Smooth muscle cell (in vitro differentiated cells): ENCODE results near the gene KCTD16. TPM values are rescaled to one million over a fixed set of nuclear protein-coding genes. Genes with fewer than 3 reads are reported as not detected.

Experiments
- DNase-seq: peaks from one replicate; lab custom pipeline; 2025; ENCODE audit not compliant: unreplicated experiment; lab: John Stamatoyannopoulos, UW
- H2AFZ ChIP-seq: fragments of 200-600 bp; sonication (generic); 2 replicates; pipeline ENCODE4 v1.6.0; 2016; ENCODE audit warnings: antibody characterized with exemption, low read depth, mild to moderate bottlenecking
- H3F3A ChIP-seq: fragments of 200-600 bp; sonication (generic); 2 replicates; pipeline ENCODE4 v1.6.0; 2017; ENCODE audit warnings: antibody characterized with exemption, low read depth
- H3K27ac ChIP-seq: fragments of 200-600 bp; sonication (generic); 2 replicates; pipeline ENCODE4 v1.5.1; 2016; ENCODE audit warnings: low read depth, mild to moderate bottlenecking
- H3K27me3 ChIP-seq: fragments of 200-600 bp; sonication (generic); 2 replicates; pipeline ENCODE4 v1.6.1; 2016; ENCODE audit warnings: low read depth, mild to moderate bottlenecking
- H3K36me3 ChIP-seq: fragments of 200-600 bp; sonication (generic); 2 replicates; pipeline ENCODE4 v1.5.1; 2016; ENCODE audit warnings: low read depth
- H3K4me1 ChIP-seq: fragments of 200-600 bp; sonication (generic); 2 replicates; pipeline ENCODE4 v1.5.1; 2016; ENCODE audit warnings: low read depth
- H3K4me2 ChIP-seq: fragments of 200-600 bp; sonication (generic); 2 replicates; pipeline ENCODE4 v1.6.0; 2016; ENCODE audit warnings: mild to moderate bottlenecking
- H3K4me3 ChIP-seq: fragments of 200-600 bp; sonication (generic); 2 replicates; pipeline ENCODE4 v1.5.1; 2016; ENCODE audit warnings: mild to moderate bottlenecking
- H3K79me2 ChIP-seq: fragments of 200-600 bp; sonication (generic); 2 replicates; pipeline ENCODE4 v1.6.0; 2016; ENCODE audit warnings: low read depth, mild to moderate bottlenecking
- H3K9ac ChIP-seq: fragments of 200-600 bp; sonication (generic); 2 replicates; pipeline ENCODE4 v1.6.0; 2016; ENCODE audit warnings: low read depth
- H3K9me3 ChIP-seq: fragments of 200-600 bp; sonication (generic); replicated peaks from 2 replicates; pipeline ENCODE4 v1.5.1; 2016; ENCODE audit warnings: low read depth
- H4K20me1 ChIP-seq: fragments of 200-600 bp; sonication (generic); 2 replicates; pipeline ENCODE4 v1.6.0; 2016; ENCODE audit warnings: low read depth
- WGBS: methylation state at CpG from one replicate; pipeline ENCODE4 v1.1.7; 2016; ENCODE audit warnings: low lambda C conversion rate; 5-methylcytosine and 5-hydroxymethylcytosine counted together
- polyA plus RNA-seq: library from polyadenylated mRNA; unstranded; fragments of >200 nt; fragmentation: Nextera tagmentation; extraction: Ambion mirVana; gene quantifications from 2 replicates; pipeline ENCODE4 v1.2.1, GENCODE V29; 2016
- total RNA-seq: library from RNA; depleted of rRNA; stranded (reverse); fragments of >200 nt; gene quantifications from 2 replicates; pipeline ENCODE4 v1.2.3, GENCODE V29; 2014
- TF ChIP-seq, protein P1 (sequence below): fragments of 200-600 bp; sonication (generic); IDR thresholded peaks from 2 replicates; pipeline ENCODE4 v1.5.1; 2017; ENCODE audit warnings: borderline replicate concordance, mild to moderate bottlenecking, antibody characterized with exemption; ENCODE audit not compliant: insufficient read depth, poor library complexity, severe bottlenecking

The KCTD16 gene
- total and polyA plus RNA-seq, 2 experiments from 2014 or later, result 1.6 to 11.1 TPM

GRCh38 chr5:144207875-144208444 is 37.3 kb downstream of the KCTD16 start:
- H3K4me3 ChIP-seq, result peak overlapping the region; percentile 68
- H3K4me2 ChIP-seq, result peak overlapping the region; percentile 92
- H4K20me1 ChIP-seq, result peaks cover 45% of the 10 kb centered on the region
- no peaks in the 10 kb centered on the region for H3K36me3 ChIP-seq
- TF ChIP-seq, protein P1, sequence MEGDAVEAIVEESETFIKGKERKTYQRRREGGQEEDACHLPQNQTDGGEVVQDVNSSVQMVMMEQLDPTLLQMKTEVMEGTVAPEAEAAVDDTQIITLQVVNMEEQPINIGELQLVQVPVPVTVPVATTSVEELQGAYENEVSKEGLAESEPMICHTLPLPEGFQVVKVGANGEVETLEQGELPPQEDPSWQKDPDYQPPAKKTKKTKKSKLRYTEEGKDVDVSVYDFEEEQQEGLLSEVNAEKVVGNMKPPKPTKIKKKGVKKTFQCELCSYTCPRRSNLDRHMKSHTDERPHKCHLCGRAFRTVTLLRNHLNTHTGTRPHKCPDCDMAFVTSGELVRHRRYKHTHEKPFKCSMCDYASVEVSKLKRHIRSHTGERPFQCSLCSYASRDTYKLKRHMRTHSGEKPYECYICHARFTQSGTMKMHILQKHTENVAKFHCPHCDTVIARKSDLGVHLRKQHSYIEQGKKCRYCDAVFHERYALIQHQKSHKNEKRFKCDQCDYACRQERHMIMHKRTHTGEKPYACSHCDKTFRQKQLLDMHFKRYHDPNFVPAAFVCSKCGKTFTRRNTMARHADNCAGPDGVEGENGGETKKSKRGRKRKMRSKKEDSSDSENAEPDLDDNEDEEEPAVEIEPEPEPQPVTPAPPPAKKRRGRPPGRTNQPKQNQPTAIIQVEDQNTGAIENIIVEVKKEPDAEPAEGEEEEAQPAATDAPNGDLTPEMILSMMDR, result peak; percentile 14
- H2AFZ ChIP-seq, result peak overlapping the region; percentile 54
- no peaks in the 10 kb centered on the region for H3K27me3 ChIP-seq
- H3K27ac ChIP-seq, result no peak overlapping the region
- peaks cover 69% of the 10 kb centered on the region for H3K79me2 ChIP-seq
- DNase-seq, result no peak
- peak overlapping the region; percentile 62 for H3K9ac ChIP-seq
- no peaks in the 10 kb centered on the region for H3K9me3 ChIP-seq
- peaks cover 24% of the 10 kb centered on the region for H3K4me1 ChIP-seq
- H3F3A ChIP-seq, result no peaks in the 10 kb centered on the region

GRCh38 chr5:144209361-144209760 is 38.7 kb downstream of the KCTD16 start:
- TF ChIP-seq, protein P1, result no peak
- peak overlapping the region; percentile 92 for H3K4me2 ChIP-seq
- H2AFZ ChIP-seq, result no peak overlapping the region
- H3K9ac ChIP-seq, result no peak overlapping the region
- H3K36me3 ChIP-seq, result peaks cover 7% of the 10 kb centered on the region
- H3K9me3 ChIP-seq, result no peaks in the 10 kb centered on the region
- 82% methylated on average over 4 of the region's 4 CpGs for WGBS
- no peak for DNase-seq
- H4K20me1 ChIP-seq, result peaks cover 59% of the 10 kb centered on the region
- H3K4me3 ChIP-seq, result peak overlapping the region; percentile 68
- H3K27ac ChIP-seq, result no peak overlapping the region
- peaks cover 13% of the 10 kb centered on the region for H3K27me3 ChIP-seq
- H3K4me1 ChIP-seq, result peaks cover 20% of the 10 kb centered on the region
- H3K79me2 ChIP-seq, result peaks cover 83% of the 10 kb centered on the region
- H3F3A ChIP-seq, result no peaks in the 10 kb centered on the region

DNA sequence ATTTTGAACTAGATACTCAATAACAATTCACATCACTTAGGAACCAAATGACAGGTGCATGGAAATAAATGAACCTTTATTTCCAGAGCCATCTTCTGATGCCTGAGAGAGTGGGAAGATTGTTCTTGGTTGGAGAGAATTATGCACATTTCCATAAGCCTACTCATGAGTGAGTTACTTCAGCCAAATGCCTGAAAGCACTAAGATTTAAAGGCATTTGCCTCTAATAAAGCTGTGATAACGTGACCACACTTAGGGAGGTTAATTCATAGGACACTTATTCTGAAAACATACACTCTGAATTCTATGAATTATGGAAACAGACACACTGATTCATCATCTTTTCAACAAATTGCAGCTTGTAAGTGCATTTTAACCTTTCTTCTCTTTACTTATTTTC is 40.0 kb downstream of the KCTD16 start:
- H3K9me3 ChIP-seq, result no peaks in the 10 kb centered on the region
- TF ChIP-seq, protein P1, result no peak
- H3K4me2 ChIP-seq, result peak overlapping the region; percentile 92
- peaks cover 7% of the 10 kb centered on the region for H3K36me3 ChIP-seq
- H3K79me2 ChIP-seq, result peaks cover 94% of the 10 kb centered on the region
- peaks cover 13% of the 10 kb centered on the region for H3K4me1 ChIP-seq
- no peaks in the 10 kb centered on the region for H3F3A ChIP-seq
- H2AFZ ChIP-seq, result no peak overlapping the region
- no peak for DNase-seq
- H3K27ac ChIP-seq, result no peak overlapping the region
- peaks cover 71% of the 10 kb centered on the region for H4K20me1 ChIP-seq
- H3K4me3 ChIP-seq, result peak overlapping the region; percentile 68
- no peak overlapping the region for H3K9ac ChIP-seq
- H3K27me3 ChIP-seq, result peaks cover 14% of the 10 kb centered on the region
- 63% methylated on average over 1 of the region's 1 CpG for whole genome bisulfite sequencing

DNA sequence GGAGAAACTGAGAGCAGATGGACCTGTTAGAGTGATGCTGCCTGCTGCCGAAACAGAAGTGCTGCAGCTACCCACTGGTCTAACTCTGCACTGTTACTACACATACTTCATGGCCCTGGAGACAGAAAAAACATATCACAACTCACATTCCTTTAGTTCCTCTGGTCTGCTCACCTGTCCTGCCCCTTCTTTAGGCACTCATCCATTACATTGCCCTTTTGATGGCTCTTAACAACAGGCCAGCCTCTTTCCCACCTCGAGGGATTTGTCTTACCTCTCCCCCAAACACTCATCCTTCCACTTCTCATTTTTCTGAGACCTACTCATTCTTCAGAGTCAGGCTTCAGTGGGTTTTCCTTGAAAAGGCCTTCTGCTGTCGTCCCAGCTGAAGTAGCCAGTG is 49.2 kb downstream of the KCTD16 start:
- Histone ChIP-seq H3K4me1 (no peaks in the 10 kb centered on the region), H3K4me3 (no peak overlapping the region), H3K79me2 (peaks cover 25% of the 10 kb centered on the region), H3K27me3 (no peaks in the 10 kb centered on the region), H3K27ac (no peak overlapping the region), H4K20me1 (peaks cover 63% of the 10 kb centered on the region), H3K9ac (no peak overlapping the region), H3F3A (no peaks in the 10 kb centered on the region), H3K9me3 (no peaks in the 10 kb centered on the region), H2AFZ (no peak overlapping the region), H3K4me2 (no peak overlapping the region), H3K36me3 (peaks cover 6% of the 10 kb centered on the region)
- TF ChIP-seq, protein P1, result no peak
- DNase-seq, result no peak
- 85% methylated on average over 3 of the region's 3 CpGs for WGBS
